Caco-2 (cell line): Measurements from ENCODE around the gene TEPSIN. TPM values are rescaled to one million over a fixed set of nuclear protein-coding genes. Genes with fewer than 3 reads are reported as not detected.

Experiments used
- BruUV-seq: library from RNA; stranded (reverse); fragments of 400-500 nt; replicated peaks from 2 replicates; lab custom pipeline; 2021; lab: Mats Ljungman, UMichigan
- CTCF ChIA-PET: fragments of 300-600 bp; sonication (Branson Sonifier 250); formaldehyde crosslinking; loops from one replicate; lab custom pipeline; 2022; ENCODE audit warnings: antibody characterized with exemption; lab: Charles Lee
- POLR2A ChIA-PET: fragments of 300-600 bp; sonication (Branson Sonifier 250); formaldehyde crosslinking; loops from one replicate; lab custom pipeline; 2022; ENCODE audit warnings: antibody characterized with exemption; lab: Charles Lee
- DNase-seq, 2 experiments: peaks; one replicate each; pipeline versions ENCODE4 v3.0.0 to v3.0.0-alpha.2; 2020 to 2022
- H3K27me3 ChIP-seq: replicated peaks from 2 replicates; pipeline ENCODE4 v1.6.0; 2011; ENCODE audit warnings: low read length; ENCODE audit not compliant: control insufficient read depth, insufficient read depth
- H3K36me3 ChIP-seq: 2 replicates; pipeline ENCODE4 v1.5.1; 2011; ENCODE audit warnings: low read length; ENCODE audit not compliant: control insufficient read depth, insufficient read depth
- H3K4me1 ChIP-seq: fragments of 250-450 bp; sonication (Bioruptor Pico); 2 replicates; pipeline ENCODE4 v1.5.1; 2020; ENCODE audit warnings: mild to moderate bottlenecking
- H3K4me3 ChIP-seq: 2 replicates; pipeline ENCODE4 v1.5.1; 2011; ENCODE audit warnings: low read depth, mild to moderate bottlenecking, control low read depth, low read length
- H3K9me3 ChIP-seq: fragments of 250-450 bp; sonication (Bioruptor Pico); 2 replicates; pipeline ENCODE4 v1.5.1; 2020; ENCODE audit warnings: mild to moderate bottlenecking, moderate library complexity
- H3K27ac Mint-ChIP-seq: one replicate; pipeline ENCODE4 v1.8.0; 2022; ENCODE audit warnings: mixed read lengths; ENCODE audit not compliant: unreplicated experiment
- H3K27me3 Mint-ChIP-seq: one replicate; pipeline ENCODE4 v1.8.0; 2022; ENCODE audit warnings: mixed read lengths; ENCODE audit not compliant: insufficient read depth, unreplicated experiment
- H3K36me3 Mint-ChIP-seq: one replicate; pipeline ENCODE4 v1.8.0; 2022; ENCODE audit warnings: mild to moderate bottlenecking, mixed read lengths; ENCODE audit not compliant: insufficient read depth, unreplicated experiment
- H3K4me1 Mint-ChIP-seq: one replicate; pipeline ENCODE4 v1.8.0; 2022; ENCODE audit warnings: low read depth, mixed read lengths; ENCODE audit not compliant: unreplicated experiment
- H3K4me3 Mint-ChIP-seq: one replicate; pipeline ENCODE4 v1.8.0; 2022; ENCODE audit warnings: mild to moderate bottlenecking, moderate library complexity, mixed read lengths; ENCODE audit not compliant: unreplicated experiment
- H3K9me3 Mint-ChIP-seq: one replicate; pipeline ENCODE4 v1.8.0; 2022; ENCODE audit warnings: mixed read lengths; ENCODE audit not compliant: unreplicated experiment
- intact Hi-C: fragments of 100-400 bp; cut with micrococcal nuclease; formaldehyde crosslinking; loops from one replicate; pipeline ENCODE4 v1.10.0; 2022; ENCODE audit not compliant: unreplicated experiment
- total RNA-seq: library from RNA; stranded (reverse); gene quantifications from 2 replicates; pipeline ENCODE4 v1.2.3, GENCODE V29; 2022
- TF ChIP-seq, protein P1 (sequence below), 2 experiments: fragments of 200-600 bp in 1 of 2; IDR thresholded peaks; 1 replicate in 1 of 2; 2 replicates in 1 of 2; pipeline versions ENCODE4 v1.5.1 to v1.8.0; 2011 to 2022; ENCODE audit warnings: antibody characterized with exemption in 1 of 2, control low read depth in 1 of 2, inconsistent platforms in 1 of 2, low read depth in 1 of 2, low read length in 1 of 2, mild to moderate bottlenecking in 1 of 2, moderate library complexity in 1 of 2; ENCODE audit not compliant: insufficient read depth in 1 of 2, severe bottlenecking in 1 of 2, unreplicated experiment in 1 of 2

TEPSIN gene
- total RNA-seq, 1 experiment from 2014 or later: 40.3 TPM

DNA sequence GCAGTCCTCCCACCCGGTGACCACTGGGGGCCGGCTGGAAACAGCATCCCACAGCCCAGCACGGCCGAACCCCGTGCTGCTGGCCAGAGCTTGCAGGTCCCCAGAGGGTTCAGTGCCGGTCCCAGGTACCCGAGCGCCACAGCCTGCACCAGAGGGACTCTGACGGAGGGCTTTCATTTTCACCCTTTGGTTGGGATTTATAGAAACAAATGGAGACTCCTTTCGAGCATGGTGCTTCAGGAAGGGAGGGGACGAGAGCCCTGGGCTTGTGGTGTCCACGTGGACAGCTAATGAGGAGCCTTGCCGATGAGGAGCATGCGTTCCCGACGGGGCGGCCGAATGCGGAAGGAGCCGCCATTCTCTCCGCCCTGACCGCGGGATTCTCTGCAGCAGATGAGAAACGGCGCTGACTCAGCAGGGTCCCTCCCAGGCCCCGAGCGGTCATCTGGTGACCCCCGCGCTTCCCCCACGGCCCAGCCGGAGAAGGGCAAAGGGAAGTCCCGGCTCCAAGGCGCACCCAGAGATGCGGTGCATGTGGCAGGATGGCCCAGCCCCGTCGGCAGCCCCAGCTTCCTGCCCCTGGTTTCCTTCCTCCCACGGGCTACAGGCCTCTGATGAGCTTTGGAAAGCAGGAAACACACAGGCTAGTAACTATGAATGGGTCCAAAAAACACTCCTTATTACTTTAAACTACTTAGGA is 46.5 kb upstream of the TEPSIN start:
- DNase-seq: no peak
- Mint-ChIP-seq H3K9me3 (no peaks in the 10 kb centered on the region), H3K4me1 (no peaks in the 10 kb centered on the region), H3K36me3 (peaks cover 35% of the 10 kb centered on the region), H3K27ac (no peak overlapping the region), H3K4me3 (no peak overlapping the region), H3K27me3 (no peaks in the 10 kb centered on the region)
- TF ChIP-seq, protein P1, sequence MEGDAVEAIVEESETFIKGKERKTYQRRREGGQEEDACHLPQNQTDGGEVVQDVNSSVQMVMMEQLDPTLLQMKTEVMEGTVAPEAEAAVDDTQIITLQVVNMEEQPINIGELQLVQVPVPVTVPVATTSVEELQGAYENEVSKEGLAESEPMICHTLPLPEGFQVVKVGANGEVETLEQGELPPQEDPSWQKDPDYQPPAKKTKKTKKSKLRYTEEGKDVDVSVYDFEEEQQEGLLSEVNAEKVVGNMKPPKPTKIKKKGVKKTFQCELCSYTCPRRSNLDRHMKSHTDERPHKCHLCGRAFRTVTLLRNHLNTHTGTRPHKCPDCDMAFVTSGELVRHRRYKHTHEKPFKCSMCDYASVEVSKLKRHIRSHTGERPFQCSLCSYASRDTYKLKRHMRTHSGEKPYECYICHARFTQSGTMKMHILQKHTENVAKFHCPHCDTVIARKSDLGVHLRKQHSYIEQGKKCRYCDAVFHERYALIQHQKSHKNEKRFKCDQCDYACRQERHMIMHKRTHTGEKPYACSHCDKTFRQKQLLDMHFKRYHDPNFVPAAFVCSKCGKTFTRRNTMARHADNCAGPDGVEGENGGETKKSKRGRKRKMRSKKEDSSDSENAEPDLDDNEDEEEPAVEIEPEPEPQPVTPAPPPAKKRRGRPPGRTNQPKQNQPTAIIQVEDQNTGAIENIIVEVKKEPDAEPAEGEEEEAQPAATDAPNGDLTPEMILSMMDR (IDR thresholded peaks at IDR 0.05; ENCODE audit: insufficient read depth in 1 of 2, low read depth in 1 of 2, low read length in 1 of 2, severe bottlenecking in 1 of 2, unreplicated experiment in 1 of 2): no peak
- H3K27me3 ChIP-seq: no peaks in the 10 kb centered on the region
- CTCF ChIA-PET: no interaction called here
- H3K36me3 ChIP-seq: no peaks in the 10 kb centered on the region; the same call in 1 of the 2 replicates
- POLR2A ChIA-PET: no interaction called here
- no peaks in the 10 kb centered on the region for H3K4me1 ChIP-seq
- BruUV-seq: no TSS peak
- no peaks in the 10 kb centered on the region for H3K9me3 ChIP-seq
- intact Hi-C loops: no loop called here
- H3K4me3 ChIP-seq: no peak overlapping the region

DNA sequence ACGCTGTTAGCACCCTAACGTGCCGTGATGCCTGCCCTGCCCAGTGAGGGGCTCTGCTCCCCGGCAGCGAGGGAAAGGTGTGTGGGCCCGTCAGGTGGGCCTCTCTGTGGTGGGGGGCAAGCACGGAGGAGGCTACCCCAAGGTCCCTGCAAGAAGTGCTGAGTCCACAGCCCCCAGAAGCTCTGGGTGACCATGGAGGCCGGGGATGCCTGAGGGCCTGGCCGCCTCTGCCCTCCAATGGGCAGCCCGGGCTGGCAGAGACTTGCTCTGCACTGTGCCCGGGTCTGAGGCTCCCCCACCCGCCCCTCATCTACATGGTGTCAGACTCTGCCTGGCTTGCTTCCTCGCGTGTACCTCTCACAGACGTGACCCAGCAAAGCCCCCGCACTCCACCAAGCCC is 44.0 kb upstream of the TEPSIN start:
- H3K4me3 ChIP-seq: no peak overlapping the region
- Mint-ChIP-seq H3K27me3 (no peaks in the 10 kb centered on the region), H3K36me3 (peaks cover 36% of the 10 kb centered on the region), H3K4me1 (no peaks in the 10 kb centered on the region), H3K27ac (no peak overlapping the region), H3K4me3 (no peak overlapping the region), H3K9me3 (no peaks in the 10 kb centered on the region)
- H3K27me3 ChIP-seq: no peaks in the 10 kb centered on the region
- intact Hi-C loops: no loop called here
- no peaks in the 10 kb centered on the region for H3K4me1 ChIP-seq
- no peak for DNase-seq
- no TSS peak for BruUV-seq
- ChIA-PET CTCF (no interaction called here), POLR2A (no interaction called here)
- no peaks in the 10 kb centered on the region; the same call in 1 of the 2 replicates for H3K36me3 ChIP-seq
- TF ChIP-seq, protein P1 (IDR thresholded peaks at IDR 0.05; ENCODE audit: insufficient read depth in 1 of 2, low read depth in 1 of 2, low read length in 1 of 2, severe bottlenecking in 1 of 2, unreplicated experiment in 1 of 2): no peak
- no peaks in the 10 kb centered on the region for H3K9me3 ChIP-seq

DNA sequence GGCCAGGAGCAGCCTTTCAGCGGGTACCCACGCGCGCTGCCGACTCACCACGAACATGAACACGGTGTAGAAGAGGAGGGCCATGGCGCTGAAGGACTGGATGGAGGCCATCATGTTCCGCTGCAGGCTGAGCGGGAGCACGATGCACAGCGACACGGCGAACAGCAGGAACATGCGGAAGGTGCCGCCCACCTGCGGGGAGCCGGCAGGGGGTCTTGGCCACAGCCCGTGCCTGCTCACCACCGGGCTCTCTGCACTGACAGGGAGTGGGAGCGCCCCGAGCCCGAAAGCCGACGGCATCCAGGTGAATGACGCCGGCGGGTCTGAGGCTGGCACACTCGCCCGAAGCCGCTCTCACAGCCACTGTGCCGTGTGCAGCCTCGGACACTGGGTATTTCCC is 43.3 kb upstream of the TEPSIN start:
- Histone ChIP-seq H3K27me3 (no peaks in the 10 kb centered on the region), H3K36me3 (no peaks in the 10 kb centered on the region; the same call in none of the 2 replicates), H3K9me3 (no peaks in the 10 kb centered on the region), H3K4me3 (no peak overlapping the region), H3K4me1 (no peaks in the 10 kb centered on the region)
- Mint-ChIP-seq H3K4me1 (no peaks in the 10 kb centered on the region), H3K9me3 (no peaks in the 10 kb centered on the region), H3K36me3 (peaks cover 39% of the 10 kb centered on the region), H3K27me3 (no peaks in the 10 kb centered on the region), H3K27ac (no peak overlapping the region), H3K4me3 (no peak overlapping the region)
- ChIA-PET POLR2A (no interaction called here), CTCF (no interaction called here)
- BruUV-seq: no TSS peak
- no peak for DNase-seq
- TF ChIP-seq, protein P1 (IDR thresholded peaks at IDR 0.05; ENCODE audit: insufficient read depth in 1 of 2, low read depth in 1 of 2, low read length in 1 of 2, severe bottlenecking in 1 of 2, unreplicated experiment in 1 of 2): no peak
- intact Hi-C loops: no loop called here
